BLaER1 (cell line): Measurements from ENCODE around the gene DCAF17.

Source experiments
- H3K27ac ChIP-seq: shearing (Covaris generic); formaldehyde crosslinking; 2 replicates; pipeline ENCODE4 v1.8.1; 2022
- H3K27me3 ChIP-seq: shearing (Covaris generic); formaldehyde crosslinking; 2 replicates; pipeline ENCODE4 v1.8.1; 2022
- H3K36me3 ChIP-seq: shearing (Covaris generic); formaldehyde crosslinking; 2 replicates; pipeline ENCODE4 v1.8.1; 2022
- H3K4me1 ChIP-seq: shearing (Covaris generic); formaldehyde crosslinking; 2 replicates; pipeline ENCODE4 v1.8.1; 2022
- H3K4me2 ChIP-seq: shearing (Covaris generic); formaldehyde crosslinking; 2 replicates; pipeline ENCODE4 v1.8.1; 2022
- H3K4me3 ChIP-seq: shearing (Covaris generic); formaldehyde crosslinking; 2 replicates; pipeline ENCODE4 v1.8.1; 2022
- H3K9ac ChIP-seq: shearing (Covaris generic); formaldehyde crosslinking; 2 replicates; pipeline ENCODE4 v1.8.1; 2022
- H3K9me3 ChIP-seq: shearing (Covaris generic); formaldehyde crosslinking; 2 replicates; pipeline ENCODE4 v1.8.1; 2022
- H4K20me1 ChIP-seq: shearing (Covaris generic); formaldehyde crosslinking; 2 replicates; pipeline ENCODE4 v1.8.1; 2022
- Cebpa-rat ChIP-seq: shearing (Covaris generic); IDR thresholded peaks from 2 replicates; pipeline ENCODE4 v1.8.1; 2022

The DCAF17 gene

GRCh38 chr2:171531836-171532450 is 97.9 kb downstream of the DCAF17 start:
- H3K9ac ChIP-seq, result no peak overlapping the region
- H3K4me1 ChIP-seq, result no peaks in the 10 kb centered on the region
- H4K20me1 ChIP-seq, result no peaks in the 10 kb centered on the region
- H3K27me3 ChIP-seq, result no peaks in the 10 kb centered on the region
- no peak overlapping the region for H3K4me2 ChIP-seq
- H3K36me3 ChIP-seq, result no peaks in the 10 kb centered on the region
- H3K27ac ChIP-seq, result no peak overlapping the region
- no peaks in the 10 kb centered on the region; the same call in 1 of the 2 replicates for H3K9me3 ChIP-seq
- TF ChIP-seq Cebpa-rat, result no peak
- no peak overlapping the region for H3K4me3 ChIP-seq

GRCh38 chr2:171533331-171533730 is 99.3 kb downstream of the DCAF17 start:
- Histone ChIP-seq H3K4me1 (no peaks in the 10 kb centered on the region), H3K9ac (no peak overlapping the region), H3K36me3 (no peaks in the 10 kb centered on the region), H3K9me3 (no peaks in the 10 kb centered on the region; the same call in 1 of the 2 replicates), H3K4me3 (no peak overlapping the region), H3K4me2 (no peak overlapping the region), H4K20me1 (no peaks in the 10 kb centered on the region), H3K27me3 (no peaks in the 10 kb centered on the region), H3K27ac (no peak overlapping the region)
- no peak for TF ChIP-seq Cebpa-rat
